ENCODE data around the gene CAND1. TPM values are rescaled to one million over a fixed set of nuclear protein-coding genes. Genes with fewer than 3 reads are reported as not detected.

CAND1 gene
- total RNA-seq, 4 donors from 2014 or later = 66.1 to 76.5 (median 72.1) TPM

DNA sequence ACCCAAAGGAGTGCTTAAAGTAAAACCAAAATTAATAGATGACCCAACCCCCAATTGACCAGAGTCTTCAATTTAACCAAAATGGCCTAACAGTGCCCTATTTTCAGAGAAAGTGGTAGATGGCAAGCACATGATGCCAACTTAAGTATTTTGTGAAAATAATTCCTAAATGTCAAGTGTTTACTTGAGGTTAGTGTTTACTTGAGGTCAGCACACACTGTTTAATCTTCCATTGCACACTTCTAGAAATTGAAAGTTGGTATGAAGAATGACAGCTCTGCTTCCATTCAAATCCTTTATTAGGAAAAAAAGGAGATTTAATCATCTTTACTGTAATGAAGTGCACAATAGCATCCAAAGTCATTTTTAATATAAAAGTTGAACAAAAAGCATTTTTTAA, 25.9 kb upstream of the CAND1 start:
- TF ChIP-seq, protein P1, sequence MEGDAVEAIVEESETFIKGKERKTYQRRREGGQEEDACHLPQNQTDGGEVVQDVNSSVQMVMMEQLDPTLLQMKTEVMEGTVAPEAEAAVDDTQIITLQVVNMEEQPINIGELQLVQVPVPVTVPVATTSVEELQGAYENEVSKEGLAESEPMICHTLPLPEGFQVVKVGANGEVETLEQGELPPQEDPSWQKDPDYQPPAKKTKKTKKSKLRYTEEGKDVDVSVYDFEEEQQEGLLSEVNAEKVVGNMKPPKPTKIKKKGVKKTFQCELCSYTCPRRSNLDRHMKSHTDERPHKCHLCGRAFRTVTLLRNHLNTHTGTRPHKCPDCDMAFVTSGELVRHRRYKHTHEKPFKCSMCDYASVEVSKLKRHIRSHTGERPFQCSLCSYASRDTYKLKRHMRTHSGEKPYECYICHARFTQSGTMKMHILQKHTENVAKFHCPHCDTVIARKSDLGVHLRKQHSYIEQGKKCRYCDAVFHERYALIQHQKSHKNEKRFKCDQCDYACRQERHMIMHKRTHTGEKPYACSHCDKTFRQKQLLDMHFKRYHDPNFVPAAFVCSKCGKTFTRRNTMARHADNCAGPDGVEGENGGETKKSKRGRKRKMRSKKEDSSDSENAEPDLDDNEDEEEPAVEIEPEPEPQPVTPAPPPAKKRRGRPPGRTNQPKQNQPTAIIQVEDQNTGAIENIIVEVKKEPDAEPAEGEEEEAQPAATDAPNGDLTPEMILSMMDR (IDR thresholded peaks at IDR 0.05; ENCODE audit: low read depth) = no peak

- TF ChIP-seq, protein P1 (IDR thresholded peaks at IDR 0.05; ENCODE audit: low read depth) = no peak
Observed at GRCh38 chr12:67245571-67245970, 23.6 kb upstream of the CAND1 start.

DNA sequence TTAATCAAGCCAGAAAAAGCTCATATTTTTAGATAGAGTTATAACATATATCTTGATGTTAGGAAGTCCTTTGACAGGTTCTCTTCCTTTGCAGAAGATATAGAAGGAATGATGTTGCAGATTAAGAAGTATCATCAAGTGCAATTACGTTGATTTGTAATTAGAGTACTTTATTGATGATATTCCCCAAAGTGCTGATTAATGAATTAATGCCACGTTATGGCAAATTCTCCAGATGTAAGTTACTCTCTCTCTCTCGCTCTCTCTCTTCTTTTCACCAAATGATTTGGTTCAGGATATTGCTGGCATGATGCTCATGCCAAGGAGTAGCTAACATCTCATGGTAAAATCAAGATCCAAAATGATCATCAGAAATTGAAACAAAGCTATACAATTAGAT, 18.1 kb upstream of the CAND1 start:
- TF ChIP-seq, protein P1 (IDR thresholded peaks at IDR 0.05; ENCODE audit: low read depth) = no peak

DNA sequence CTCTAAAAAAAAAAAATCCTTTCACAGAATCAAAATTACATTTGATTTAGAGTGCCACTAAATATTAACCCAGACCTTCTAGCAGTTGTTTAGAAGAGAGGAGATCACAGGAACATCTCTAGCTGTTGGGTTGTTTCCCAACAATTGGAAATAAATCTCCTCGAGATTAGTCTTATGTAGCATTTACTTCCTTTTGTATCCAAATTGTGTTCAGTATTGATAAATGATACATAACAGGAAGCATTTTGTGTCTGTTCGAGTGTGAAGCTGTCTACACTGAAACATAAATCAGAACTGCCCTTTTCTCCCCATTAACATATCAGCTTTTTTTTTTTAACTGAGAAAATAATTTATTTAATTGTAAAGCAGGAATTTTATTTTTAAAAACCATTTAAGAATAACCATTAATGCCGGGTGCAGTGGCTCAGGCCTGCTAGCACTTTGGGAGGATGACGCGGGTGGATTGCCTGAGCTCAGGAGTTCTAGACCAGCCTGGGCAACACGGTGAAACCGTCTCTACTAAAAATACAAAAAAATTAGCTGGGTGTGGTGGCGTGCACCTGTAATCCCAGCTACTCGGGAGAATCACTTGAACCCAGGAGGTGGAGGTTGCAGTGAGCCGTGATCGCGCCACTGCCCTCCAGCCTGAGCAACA, 14.7 kb upstream of the CAND1 start:
- TF ChIP-seq, protein P1 (IDR thresholded peaks at IDR 0.05; ENCODE audit: low read depth) = no peak

- TF ChIP-seq, protein P1 (IDR thresholded peaks at IDR 0.05; ENCODE audit: low read depth) = no peak
Observed at GRCh38 chr12:67256649-67257048, 12.5 kb upstream of the CAND1 start.

DNA sequence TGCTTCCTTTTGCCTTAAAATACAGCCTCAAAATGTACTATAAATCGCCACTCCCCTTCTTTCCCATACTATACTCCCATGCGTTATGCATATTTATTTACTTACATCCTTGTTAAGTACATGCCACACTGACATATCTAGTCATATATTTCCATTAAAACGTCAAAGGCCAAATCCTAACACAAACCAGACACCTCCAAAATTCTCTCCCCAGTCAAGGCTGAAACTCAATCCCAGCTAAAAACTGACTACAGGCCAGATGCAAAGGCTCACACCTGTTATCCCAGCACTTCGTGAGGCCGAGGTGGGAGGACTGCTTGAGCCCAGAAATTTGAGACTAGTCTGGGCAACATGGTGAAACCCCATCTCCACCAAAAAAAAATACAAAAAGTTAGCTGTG, 5.7 kb upstream of the CAND1 start:
- TF ChIP-seq, protein P1 (IDR thresholded peaks at IDR 0.05; ENCODE audit: low read depth) = no peak

GRCh38 chr12:67268335-67268895, 743 bp upstream of the CAND1 start:
- TF ChIP-seq, protein P1 (IDR thresholded peaks at IDR 0.05; ENCODE audit: low read depth) = no peak
